ENCODE measurements around the gene MAEA.

The MAEA gene

GRCh38 chr4:1375761-1376322, 86.2 kb downstream of the MAEA start:
- DNase-seq (ENCODE audit: low spot score) = no peak
- in situ Hi-C loops (cut with MboI; ENCODE audit: low pct_unique_long_range_greater_than_20kb, low sequenced_read_pairs, unreplicated experiment) = no loop called here
- no peak for TF ChIP-seq CTCF (IDR thresholded peaks at IDR 0.05; ENCODE audit: extremely low read depth, insufficient read depth, missing control alignments)

GRCh38 chr4:1376391-1376840, 86.7 kb downstream of the MAEA start:
- DNase-seq (ENCODE audit: low spot score) = no peak
- in situ Hi-C loops (cut with MboI; ENCODE audit: low pct_unique_long_range_greater_than_20kb, low sequenced_read_pairs, unreplicated experiment) = no loop called here
- TF ChIP-seq CTCF (IDR thresholded peaks at IDR 0.05; ENCODE audit: extremely low read depth, insufficient read depth, missing control alignments) = no peak

GRCh38 chr4:1376841-1377605, 87.3 kb downstream of the MAEA start:
- DNase-seq (ENCODE audit: low spot score) = no peak
- TF ChIP-seq CTCF (IDR thresholded peaks at IDR 0.05; ENCODE audit: extremely low read depth, insufficient read depth, missing control alignments) = no peak
- in situ Hi-C loops (cut with MboI; ENCODE audit: low pct_unique_long_range_greater_than_20kb, low sequenced_read_pairs, unreplicated experiment) = no loop called here

GRCh38 chr4:1377606-1378261, 88.0 kb downstream of the MAEA start:
- in situ Hi-C loops (cut with MboI; ENCODE audit: low pct_unique_long_range_greater_than_20kb, low sequenced_read_pairs, unreplicated experiment) = no loop called here
- no peak for DNase-seq (ENCODE audit: low spot score)
- no peak for TF ChIP-seq CTCF (IDR thresholded peaks at IDR 0.05; ENCODE audit: extremely low read depth, insufficient read depth, missing control alignments)

GRCh38 chr4:1378559-1379231, 89.0 kb downstream of the MAEA start:
- no peak for DNase-seq (ENCODE audit: low spot score)
- TF ChIP-seq CTCF (IDR thresholded peaks at IDR 0.05; ENCODE audit: extremely low read depth, insufficient read depth, missing control alignments) = no peak
- in situ Hi-C loops (cut with MboI; ENCODE audit: low pct_unique_long_range_greater_than_20kb, low sequenced_read_pairs, unreplicated experiment) = no loop called here

- TF ChIP-seq CTCF (IDR thresholded peaks at IDR 0.05; ENCODE audit: extremely low read depth, insufficient read depth, missing control alignments) = no peak
- in situ Hi-C loops (cut with MboI; ENCODE audit: low pct_unique_long_range_greater_than_20kb, low sequenced_read_pairs, unreplicated experiment) = no loop called here
- DNase-seq (ENCODE audit: low spot score) = no peak
Measured at GRCh38 chr4:1379351-1379781, 89.7 kb downstream of the MAEA start.

All from GM13977 (cell line).